Fibroblast of lung (primary cell): Measurements from ENCODE around the gene MEIOSIN. TPM values are rescaled to one million over a fixed set of nuclear protein-coding genes. Genes with fewer than 3 reads are reported as not detected.

ENCODE experiments used
- DNase-seq, 2 donors: peaks; one replicate each; pipeline versions ENCODE4 v3.0.0 to v3.0.0-alpha.2; 2010; ENCODE audit warnings: low read depth in 2 of 2
- H2AFZ ChIP-seq: 2 replicates; pipeline ENCODE4 v1.5.1; 2012; ENCODE audit warnings: low read length, control low read depth, inconsistent platforms
- H3K27ac ChIP-seq: 2 replicates; pipeline ENCODE4 v1.5.1; 2011; ENCODE audit warnings: low read length, control low read depth; ENCODE audit not compliant: insufficient read depth
- H3K27me3 ChIP-seq: 2 replicates; pipeline ENCODE4 v1.5.1; 2011; ENCODE audit warnings: mild to moderate bottlenecking, low read length; ENCODE audit not compliant: control insufficient read depth, insufficient read depth
- H3K36me3 ChIP-seq: 2 replicates; pipeline ENCODE4 v1.5.1; 2011; ENCODE audit warnings: low read length; ENCODE audit not compliant: control insufficient read depth, insufficient read depth
- H3K4me1 ChIP-seq: 2 replicates; pipeline ENCODE4 v1.5.1; 2011; ENCODE audit warnings: low read length; ENCODE audit not compliant: control insufficient read depth, insufficient read depth; ENCODE audit errors: extremely low read depth
- H3K4me2 ChIP-seq: 2 replicates; pipeline ENCODE4 v1.5.1; 2011; ENCODE audit warnings: low read length, control low read depth; ENCODE audit not compliant: insufficient read depth; ENCODE audit errors: extremely low read depth
- H3K4me3 ChIP-seq, 4 experiments: fragments of 200-600 bp in 1 of 4; sonication (generic) in 1 of 4; replicated peaks in 1 of 4; 2 replicates each; pipeline ENCODE4 v1.5.1; 2011 to 2016; ENCODE audit warnings: low read length in 4 of 4, low read depth in 3 of 4, mild to moderate bottlenecking in 3 of 4, control low read depth in 2 of 4, inconsistent platforms in 1 of 4, mixed read lengths in 1 of 4; ENCODE audit not compliant: insufficient read depth in 1 of 4; ENCODE audit errors: control extremely low read depth in 1 of 4
- H3K79me2 ChIP-seq: 2 replicates; pipeline ENCODE4 v1.5.1; 2012; ENCODE audit warnings: mild to moderate bottlenecking, low read length, inconsistent platforms; ENCODE audit not compliant: control insufficient read depth, insufficient read depth
- H3K9ac ChIP-seq: 2 replicates; pipeline ENCODE4 v1.5.1; 2011; ENCODE audit warnings: mild to moderate bottlenecking, low read length, control low read depth; ENCODE audit not compliant: insufficient read depth
- H3K9me3 ChIP-seq: 2 replicates; pipeline ENCODE4 v1.5.1; 2012; ENCODE audit warnings: low read depth, low read length; ENCODE audit not compliant: control insufficient read depth, insufficient read depth
- H4K20me1 ChIP-seq: 2 replicates; pipeline ENCODE4 v1.5.1; 2011; ENCODE audit warnings: low read length; ENCODE audit not compliant: control insufficient read depth, insufficient read depth; ENCODE audit errors: extremely low read depth
- CTCF ChIP-seq, 2 donors: IDR thresholded peaks in 1 of 2; conservative IDR thresholded peaks in 1 of 2; 1 replicate in 1 of 2; 2 replicates in 1 of 2; pipeline ENCODE4 v1.5.1; 2011 to 2012; ENCODE audit warnings: low read length in 2 of 2, control low read depth in 1 of 2, inconsistent platforms in 1 of 2, low read depth in 1 of 2, mild to moderate bottlenecking in 1 of 2
- EZH2 ChIP-seq: IDR thresholded peaks from 2 replicates; pipeline ENCODE4 v1.5.1; 2012; ENCODE audit warnings: low read length, control low read depth, mild to moderate bottlenecking; ENCODE audit errors: missing control alignments
- polyA plus RNA-seq, 2 donors: library from polyadenylated mRNA; depleted of rRNA in 1 of 2; stranded (reverse) in 1 of 2; unstranded in 1 of 2; fragments of >200 nt; gene quantifications; 2 replicates each; pipeline ENCODE4 v1.2.1, GENCODE V29; 2011 to 2012; ENCODE audit warnings: missing spikeins in 1 of 2
- total RNA-seq: library from RNA; depleted of rRNA; stranded (reverse); fragments of >200 nt; gene quantifications from 2 replicates; pipeline ENCODE4 v1.2.1, GENCODE V29; 2014

Gene MEIOSIN
- total and polyA plus RNA-seq, 2 donors (not counting 1 experiment from before 2014, with no cell fraction given) = not detected

GRCh38 chr19:45762870-45763631 lies 29.8 kb downstream of the MEIOSIN start:
- Histone ChIP-seq H3K9me3 (no peaks in the 10 kb centered on the region), H3K27ac (no peak overlapping the region), H3K4me3 (no peak overlapping the region), H3K79me2 (peaks cover 4% of the 10 kb centered on the region), H3K9ac (no peak overlapping the region), H3K4me1 (peaks cover 20% of the 10 kb centered on the region), H3K4me2 (no peak overlapping the region), H4K20me1 (no peaks in the 10 kb centered on the region), H3K36me3 (peaks cover 2% of the 10 kb centered on the region), H3K27me3 (no peaks in the 10 kb centered on the region), H2AFZ (no peak overlapping the region)
- TF ChIP-seq CTCF (conservative IDR thresholded peaks at IDR 0.05 in 1 of 2, IDR thresholded peaks at IDR 0.05 in 1 of 2; ENCODE audit: low read depth in 1 of 2, low read length in 2 of 2) (no peak), EZH2 (no peak)
- DNase-seq = no peak

GRCh38 chr19:45763691-45764294 lies 30.6 kb downstream of the MEIOSIN start:
- Histone ChIP-seq H3K27me3 (no peaks in the 10 kb centered on the region), H3K4me3 (no peak overlapping the region), H3K27ac (no peak overlapping the region), H3K9me3 (no peaks in the 10 kb centered on the region), H3K4me2 (no peak overlapping the region), H3K9ac (no peak overlapping the region), H4K20me1 (no peaks in the 10 kb centered on the region), H2AFZ (no peak overlapping the region), H3K79me2 (peaks cover 4% of the 10 kb centered on the region), H3K36me3 (peaks cover 2% of the 10 kb centered on the region), H3K4me1 (peaks cover 20% of the 10 kb centered on the region)
- TF ChIP-seq EZH2 = no peak
- no peak for TF ChIP-seq CTCF (conservative IDR thresholded peaks at IDR 0.05 in 1 of 2, IDR thresholded peaks at IDR 0.05 in 1 of 2; ENCODE audit: low read depth in 1 of 2, low read length in 2 of 2)
- DNase-seq = no peak

DNA sequence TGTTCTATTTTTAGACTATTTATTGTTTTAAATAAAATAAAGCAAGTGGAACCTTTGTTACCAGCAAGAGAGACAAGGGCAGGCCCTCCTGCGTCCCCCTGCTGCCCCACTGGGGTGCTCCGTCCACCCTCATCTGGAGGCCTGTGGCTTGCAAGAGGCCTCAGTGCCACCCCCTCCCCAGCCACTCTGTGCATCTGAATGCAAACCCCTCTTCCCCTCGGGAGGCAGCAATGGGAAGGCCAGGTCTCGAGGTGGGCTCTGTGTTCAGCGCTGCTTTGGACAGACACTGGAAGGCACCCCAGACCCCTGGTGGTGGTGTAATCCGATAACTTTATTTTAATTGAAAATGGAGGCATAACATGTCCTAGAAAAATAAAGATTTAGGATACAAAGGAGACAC lies 31.2 kb downstream of the MEIOSIN start:
- peaks cover 20% of the 10 kb centered on the region for H3K4me1 ChIP-seq
- no peak overlapping the region for H3K4me2 ChIP-seq
- no peak overlapping the region for H3K4me3 ChIP-seq
- H2AFZ ChIP-seq = no peak overlapping the region
- H3K79me2 ChIP-seq = peaks cover 4% of the 10 kb centered on the region
- no peaks in the 10 kb centered on the region for H3K9me3 ChIP-seq
- H3K36me3 ChIP-seq = peaks cover 2% of the 10 kb centered on the region
- H3K27me3 ChIP-seq = no peaks in the 10 kb centered on the region
- no peak for DNase-seq
- no peak overlapping the region for H3K9ac ChIP-seq
- H4K20me1 ChIP-seq = no peaks in the 10 kb centered on the region
- TF ChIP-seq EZH2 = no peak
- no peak for TF ChIP-seq CTCF (conservative IDR thresholded peaks at IDR 0.05 in 1 of 2, IDR thresholded peaks at IDR 0.05 in 1 of 2; ENCODE audit: low read depth in 1 of 2, low read length in 2 of 2)
- H3K27ac ChIP-seq = no peak overlapping the region
